K562 treated with DMSO at 1 percent for 48 hours (cell line): ENCODE results near the gene SLC25A20. TPM values are rescaled to one million over a fixed set of nuclear protein-coding genes. Genes with fewer than 3 reads are reported as not detected.

Experiments used
- total RNA-seq: library from RNA; unstranded; fragments of 300-600 nt; gene quantifications from 2 replicates; pipeline ENCODE4 v1.2.3, GENCODE V29; 2022; ENCODE audit warnings: low replicate concordance; ENCODE audit errors: extremely low read depth

SLC25A20 gene, protein sequence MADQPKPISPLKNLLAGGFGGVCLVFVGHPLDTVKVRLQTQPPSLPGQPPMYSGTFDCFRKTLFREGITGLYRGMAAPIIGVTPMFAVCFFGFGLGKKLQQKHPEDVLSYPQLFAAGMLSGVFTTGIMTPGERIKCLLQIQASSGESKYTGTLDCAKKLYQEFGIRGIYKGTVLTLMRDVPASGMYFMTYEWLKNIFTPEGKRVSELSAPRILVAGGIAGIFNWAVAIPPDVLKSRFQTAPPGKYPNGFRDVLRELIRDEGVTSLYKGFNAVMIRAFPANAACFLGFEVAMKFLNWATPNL
- total RNA-seq = not detected in 2 replicates

DNA sequence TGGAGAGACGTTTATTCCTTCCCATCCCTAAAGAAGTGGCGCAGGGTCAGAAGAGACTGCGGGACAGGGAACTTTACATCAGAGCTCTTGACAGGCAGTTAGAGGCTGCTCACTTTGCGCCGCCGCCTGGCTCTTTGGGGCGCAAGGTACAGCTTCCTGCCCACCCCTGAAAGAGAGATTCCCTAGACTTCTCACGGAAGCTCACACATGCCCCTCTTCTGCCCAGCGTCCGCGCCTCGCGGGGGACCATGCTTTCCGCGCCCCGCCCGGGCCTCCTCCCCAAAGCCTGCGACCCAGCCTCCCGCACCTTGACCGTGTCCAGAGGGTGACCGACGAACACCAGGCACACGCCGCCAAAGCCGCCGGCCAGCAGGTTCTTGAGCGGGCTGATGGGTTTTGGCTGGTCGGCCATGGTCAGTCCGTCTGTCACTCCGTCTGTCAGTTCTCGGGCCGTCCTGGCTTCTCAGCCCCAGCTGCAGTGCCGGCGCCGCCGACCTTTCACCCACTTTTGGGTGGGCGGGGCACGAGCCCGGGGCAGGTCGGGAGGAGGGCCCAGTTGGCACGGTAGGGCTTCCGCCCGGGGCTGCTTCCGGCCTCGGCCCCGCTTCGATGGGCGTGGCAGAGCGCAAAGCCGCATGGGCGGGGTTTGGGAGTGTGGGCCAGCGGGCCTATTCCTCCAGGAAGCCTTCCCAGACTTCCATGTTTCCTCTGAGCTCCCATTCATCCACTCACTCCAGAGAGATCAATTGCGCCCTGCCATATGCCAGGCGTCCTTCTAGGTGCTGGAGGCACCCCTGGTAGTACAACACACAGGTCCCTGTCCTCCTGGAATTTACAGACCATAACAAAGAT is at the start of gene SLC25A20:
TSS of gene SLC25A20 (minus strand) at position 500 of the 852 bp plus-strand sequence. CDS start at position 412, 88 bp downstream.

DNA sequence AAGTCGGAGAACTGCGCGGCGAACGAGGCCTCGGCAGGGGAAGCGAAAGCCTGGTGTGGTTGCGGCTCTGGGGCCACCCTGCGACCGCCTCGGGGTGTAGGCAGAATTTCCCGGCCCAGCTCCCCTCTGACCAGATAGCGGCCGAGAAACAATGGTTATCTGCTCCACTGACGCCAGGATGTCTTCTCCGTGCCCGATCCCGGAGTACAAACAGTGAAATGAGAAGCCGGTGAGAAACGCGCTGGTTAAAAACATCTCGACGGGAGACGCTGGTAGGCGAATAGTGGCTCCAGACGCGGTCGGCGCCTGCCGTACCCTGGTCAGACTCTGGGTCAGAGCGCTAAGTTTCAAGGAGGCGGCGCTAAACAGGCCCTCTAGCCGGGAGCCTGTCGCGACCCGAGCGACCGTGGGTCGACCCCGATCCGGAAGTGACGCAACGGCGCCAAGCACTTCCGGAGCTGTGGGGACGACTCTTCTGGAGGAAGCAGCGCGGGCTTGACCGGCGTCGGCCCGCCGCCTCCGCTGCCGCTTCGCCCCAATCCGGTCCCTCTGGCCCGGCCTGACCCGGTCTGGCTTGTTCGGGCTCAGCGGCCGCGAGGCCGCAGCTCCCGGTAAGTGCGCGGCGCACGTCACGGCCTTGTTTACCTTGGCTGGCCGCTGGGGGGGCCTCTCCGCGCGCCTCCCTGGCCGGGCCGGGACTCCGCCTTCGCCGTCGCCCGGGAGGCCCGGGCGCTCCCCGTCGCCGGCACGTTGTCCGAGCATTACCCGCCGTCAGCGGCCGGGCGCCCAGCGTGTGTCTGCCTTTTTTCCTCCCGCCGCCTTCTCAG is 19.9 kb upstream of the SLC25A20 start, which contains the start of gene ARIH2:
TSS of gene ARIH2 (plus strand) at position 455 of the 827 bp plus-strand sequence. CDS start 8,717 bp downstream, outside the sequence.

DNA sequence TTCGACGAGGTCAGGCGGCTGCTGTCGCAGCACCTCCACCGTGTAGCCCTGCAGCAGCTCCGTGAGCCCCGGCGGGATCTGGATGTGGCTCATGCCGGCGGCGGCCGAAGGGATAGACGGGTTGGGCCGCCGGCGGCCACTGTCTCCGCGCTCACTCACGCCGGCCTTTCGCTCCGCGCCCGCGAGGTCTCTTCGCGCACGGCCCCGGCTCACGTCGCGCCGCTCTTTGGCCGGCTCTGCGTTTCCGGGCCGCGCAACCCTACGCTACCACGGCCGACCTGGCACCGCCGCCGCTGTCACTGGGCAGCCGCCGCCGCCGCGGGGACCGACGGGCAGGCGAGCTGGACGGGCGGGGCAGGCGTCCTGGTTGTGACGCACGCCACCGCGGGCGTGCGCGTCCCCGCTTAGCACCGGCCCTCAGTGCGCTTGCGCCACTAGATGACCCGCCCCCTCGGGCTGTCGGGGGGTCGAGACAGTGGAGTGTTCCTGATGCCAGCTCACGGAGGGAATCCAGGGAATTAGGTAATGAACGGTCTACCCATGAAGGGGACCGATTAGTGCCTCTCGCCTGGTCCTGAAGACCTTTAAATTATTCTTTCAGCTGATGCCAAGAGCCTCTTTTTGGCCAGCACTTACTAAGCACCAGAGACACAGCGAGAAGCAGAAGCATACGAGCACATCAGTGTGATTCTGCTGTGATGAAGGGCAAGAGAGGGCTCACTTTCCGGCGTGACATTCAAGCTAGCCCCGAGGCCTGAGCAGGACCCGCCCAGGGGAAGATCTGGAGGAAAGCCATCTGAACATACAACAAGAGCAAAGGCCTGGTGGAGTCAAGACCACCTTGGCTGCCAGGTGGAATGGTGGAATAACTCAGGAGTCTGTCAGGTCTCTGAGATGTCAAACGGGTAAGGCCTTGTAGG is 50.9 kb downstream of the SLC25A20 start, which contains the start of gene PRKAR2A:
TSS of gene PRKAR2A (minus strand) at position 371 of the 920 bp plus-strand sequence. CDS start at position 93, 278 bp downstream.

Other genes starting within 250 kb of the SLC25A20 start
- not detected in 2 replicates for gene CELSR3, start 236.0 kb downstream of the SLC25A20 start, total RNA-seq
- not detected in 2 replicates for gene NCKIPSD, start 213.0 kb downstream of the SLC25A20 start, total RNA-seq
- 289 TPM in 1 of 2 replicates, not detected in the other for gene IP6K2, start 181.7 kb downstream of the SLC25A20 start, total RNA-seq
- not detected in 2 replicates for gene PRKAR2A, start 51.0 kb downstream of the SLC25A20 start, total RNA-seq
- gene ARIH2, start 20.0 kb upstream of the SLC25A20 start, total RNA-seq = not detected in 2 replicates
- gene P4HTM, start 91.4 kb upstream of the SLC25A20 start, total RNA-seq = not detected in 2 replicates
- gene WDR6, start 108.5 kb upstream of the SLC25A20 start, total RNA-seq = 146 TPM in 1 of 2 replicates, not detected in the other
- gene DALRD3, start 119.7 kb upstream of the SLC25A20 start, total RNA-seq = not detected in 2 replicates
- not detected in 2 replicates for gene NDUFAF3, start 123.2 kb upstream of the SLC25A20 start, total RNA-seq
- gene IMPDH2, start 130.5 kb upstream of the SLC25A20 start, total RNA-seq = not detected in 2 replicates
- not detected in 2 replicates for gene QRICH1, start 195.2 kb upstream of the SLC25A20 start, total RNA-seq
- not detected in 2 replicates for gene QARS1, start 205.9 kb upstream of the SLC25A20 start, total RNA-seq
- not detected in 2 replicates for gene USP19, start 221.9 kb upstream of the SLC25A20 start, total RNA-seq
- not detected in 2 replicates for gene LAMB2, start 234.2 kb upstream of the SLC25A20 start, total RNA-seq